Fibroblast of skin of abdomen (primary cell): Measurements from ENCODE around the gene HBG1.
"Not testable (repeated sequence)": the region's sequence is repeated elsewhere in the genome, so short reads cannot be mapped to it uniquely, and the experiment has no call there.

Experiments
- DNase-seq: peaks from one replicate; pipeline ENCODE4 v3.0.0-alpha.2; 2013

Gene HBG1

GRCh38 chr11:5277807-5278382, 28.2 kb upstream of the HBG1 start:
- peak; percentile 5 for DNase-seq

GRCh38 chr11:5276697-5277096, 27.0 kb upstream of the HBG1 start:
- DNase-seq = no peak

GRCh38 chr11:5275369-5276110, 25.9 kb upstream of the HBG1 start:
- DNase-seq = no peak

GRCh38 chr11:5274395-5274794, 24.7 kb upstream of the HBG1 start:
- no peak for DNase-seq

- no peak for DNase-seq
Measured at GRCh38 chr11:5272395-5273017, 22.8 kb upstream of the HBG1 start.

- DNase-seq = no peak
Measured at GRCh38 chr11:5269715-5270147, 20.1 kb upstream of the HBG1 start, which contains the start of gene HBE1. Gene HBE1 (minus strand): TSS chr11:5269945. CDS start chr11:5269890, 55 bp downstream.

- no peak for DNase-seq
Measured at GRCh38 chr11:5267033-5267563, 17.4 kb upstream of the HBG1 start.

- no peak for DNase-seq
Measured at GRCh38 chr11:5266609-5267008, 17.0 kb upstream of the HBG1 start.

GRCh38 chr11:5265832-5266231, 16.2 kb upstream of the HBG1 start:
- DNase-seq = no peak

GRCh38 chr11:5258543-5259262, 9.0 kb upstream of the HBG1 start:
- DNase-seq = no peak

GRCh38 chr11:5257296-5257695, 7.6 kb upstream of the HBG1 start:
- no peak for DNase-seq

- DNase-seq = not testable (repeated sequence)
Measured at GRCh38 chr11:5254646-5255413, 5.2 kb upstream of the HBG1 start, which contains the start of gene HBG2. Gene HBG2 (minus strand): TSS chr11:5254781. CDS start chr11:5254728, 53 bp downstream.

- not testable (repeated sequence) for DNase-seq
Measured at GRCh38 chr11:5254023-5254422, 4.4 kb upstream of the HBG1 start.

- not testable (repeated sequence) for DNase-seq
Measured at GRCh38 chr11:5253440-5253839, 3.8 kb upstream of the HBG1 start.

- no peak for DNase-seq
Measured at GRCh38 chr11:5252919-5253265, 3.2 kb upstream of the HBG1 start.

- DNase-seq = no peak
Measured at GRCh38 chr11:5252192-5252918, 2.7 kb upstream of the HBG1 start.

GRCh38 chr11:5251746-5252145, 2.1 kb upstream of the HBG1 start:
- DNase-seq = no peak

- no peak for DNase-seq
Measured at GRCh38 chr11:5250543-5251204, 1.0 kb upstream of the HBG1 start.

- not testable (repeated sequence) for DNase-seq
Measured at GRCh38 chr11:5248498-5248897, 1.2 kb downstream of the HBG1 start.

- no peak for DNase-seq
Measured at GRCh38 chr11:5247472-5248192, 2.0 kb downstream of the HBG1 start.
